K562 (cell line): ENCODE results near the gene GJD2. TPM values are rescaled to one million over a fixed set of nuclear protein-coding genes. Genes with fewer than 3 reads are reported as not detected.

ENCODE experiments used
- ATAC-seq: fragments of 200-7000 bp; cut with Tn5 transposase; 3 replicates; pipeline ENCODE4 v1.9.1; 2020; ENCODE audit warnings: moderate library complexity
- BruUV-seq: library from RNA; stranded (reverse); fragments of 400-500 nt; replicated peaks from 2 replicates; lab custom pipeline; 2021; lab: Mats Ljungman, UMichigan
- CTCF ChIA-PET: fragments of 300-600 bp; formaldehyde crosslinking; extraction: SDS; loops from one replicate; lab custom pipeline; 2021; ENCODE audit warnings: low intra/inter-chr PET ratio; lab: Yijun Ruan, JAX
- POLR2A ChIA-PET: fragments of 300-600, 350-650 bp; sonication (Branson Sonifier 250); formaldehyde crosslinking; extraction: SDS; loops from one replicate; lab custom pipeline; 2021; ENCODE audit warnings: antibody characterized with exemption, inconsistent platforms; lab: Yijun Ruan, JAX
- DNase-seq, 4 experiments: peaks; one replicate each; pipeline versions ENCODE4 v3.0.0 to v3.0.0-alpha.2; 2011 to 2018; ENCODE audit warnings: low spot score in 3 of 4, mixed read lengths in 3 of 4; ENCODE audit errors: extremely low read depth in 1 of 4
- FAIRE-seq: peaks from 2 replicates; lab custom pipeline; 2011; peaks lifted over from hg19 to GRCh38; lab: Jason Lieb, UNC
- H2AFZ ChIP-seq: 2 replicates; pipeline ENCODE4 v1.6.0; 2011; ENCODE audit warnings: low read depth, low read length, control low read depth, inconsistent platforms
- H3K27ac ChIP-seq: fragments of 200-600 bp; 3 replicates; pipeline ENCODE4 v1.8.0; 2011; ENCODE audit warnings: low read depth, mild to moderate bottlenecking, control low read depth, inconsistent platforms, low read length, moderate library complexity, mixed read lengths; ENCODE audit errors: extremely low read depth
- H3K27me3 ChIP-seq, 2 experiments: fragments of 300-600 bp in 1 of 2; 2 replicates in 1 of 2; 3 replicates in 1 of 2; pipeline versions ENCODE4 v1.6.0 to v1.8.0; 2011; ENCODE audit warnings: inconsistent platforms in 2 of 2, low read length in 2 of 2, mild to moderate bottlenecking in 1 of 2, mixed read lengths in 1 of 2, moderate library complexity in 1 of 2; ENCODE audit not compliant: control insufficient read depth in 2 of 2, insufficient read depth in 2 of 2
- H3K36me3 ChIP-seq: fragments of 300-600 bp; 3 replicates; pipeline ENCODE4 v1.8.0; 2011; ENCODE audit warnings: mild to moderate bottlenecking, low read length, inconsistent platforms; ENCODE audit not compliant: control insufficient read depth, insufficient read depth
- H3K4me1 ChIP-seq, 2 experiments: fragments of 200-600 bp in 1 of 2; replicated peaks in 1 of 2; 2 replicates in 1 of 2; 3 replicates in 1 of 2; pipeline versions ENCODE4 v1.5.1 to v1.8.0; 2011; ENCODE audit warnings: inconsistent platforms in 2 of 2, low read length in 2 of 2, mild to moderate bottlenecking in 1 of 2, mixed read lengths in 1 of 2, moderate library complexity in 1 of 2; ENCODE audit not compliant: control insufficient read depth in 2 of 2, insufficient read depth in 2 of 2
- H3K4me2 ChIP-seq: 2 replicates; pipeline ENCODE4 v1.6.1; 2011; ENCODE audit warnings: low read length, control low read depth, inconsistent platforms, mixed read lengths; ENCODE audit not compliant: insufficient read depth
- H3K4me3 ChIP-seq: fragments of 200-600 bp; sonication (generic), shearing (Covaris generic); 2 replicates; pipeline ENCODE4 v1.5.1; 2016; ENCODE audit warnings: control low read depth, inconsistent platforms
- H3K79me2 ChIP-seq: fragments of 200-600 bp; 3 replicates; pipeline ENCODE4 v1.8.0; 2011; ENCODE audit warnings: low read length, inconsistent platforms; ENCODE audit not compliant: control insufficient read depth, insufficient read depth
- H3K9ac ChIP-seq, 2 experiments: 2 replicates each; pipeline versions ENCODE4 v1.6.0 to v1.6.1; 2011; ENCODE audit warnings: low read depth in 2 of 2, low read length in 2 of 2, control low read depth in 1 of 2, inconsistent platforms in 1 of 2, mild to moderate bottlenecking in 1 of 2, mixed read lengths in 1 of 2; ENCODE audit not compliant: insufficient read depth in 1 of 2
- H3K9me1 ChIP-seq: one replicate; pipeline ENCODE4 v1.6.0; 2011; ENCODE audit warnings: inconsistent platforms, mild to moderate bottlenecking, low read length, moderate library complexity; ENCODE audit not compliant: control insufficient read depth, insufficient read depth
- H3K9me3 ChIP-seq: replicated peaks from 2 replicates; pipeline ENCODE4 v1.5.1; 2011; ENCODE audit warnings: low read depth, low read length, inconsistent platforms; ENCODE audit not compliant: control insufficient read depth, insufficient read depth
- H4K20me1 ChIP-seq: replicated peaks from 2 replicates; pipeline ENCODE4 v1.6.1; 2011; ENCODE audit warnings: low read length, inconsistent platforms, mixed read lengths; ENCODE audit not compliant: control insufficient read depth, insufficient read depth
- BCL6 ChIP-seq: fragments of 250-450 bp; sonication (Bioruptor Pico); IDR thresholded peaks from 2 replicates; pipeline ENCODE4 v1.4.0; 2020
- CAMTA2 ChIP-seq: fragments of 250-450 bp; sonication (Bioruptor Pico); conservative IDR thresholded peaks from 2 replicates; pipeline ENCODE4 v1.5.1; 2022
- CHD4 ChIP-seq: fragments of 200-600 bp; sonication (generic); IDR thresholded peaks from 3 replicates; pipeline ENCODE4 v1.6.1; 2012; ENCODE audit warnings: low read depth, mild to moderate bottlenecking, mixed read lengths, low read length, inconsistent platforms; ENCODE audit not compliant: insufficient read depth, insufficient replicate concordance, poor library complexity, severe bottlenecking
- FOXM1 ChIP-seq, 2 experiments: fragments of 450-650 bp in 1 of 2; sonication (generic) in 1 of 2; formaldehyde crosslinking in 1 of 2; IDR thresholded peaks; 2 replicates each; pipeline versions ENCODE4 v1.6.1 to v1.9.0; 2017 to 2022; ENCODE audit warnings: low read depth in 2 of 2, mild to moderate bottlenecking in 2 of 2, missing genetic modification reagents in 1 of 2, moderate library complexity in 1 of 2
- JUND ChIP-seq, 2 experiments: IDR thresholded peaks; 2 replicates in 1 of 2; 3 replicates in 1 of 2; pipeline ENCODE4 v1.6.1; 2011; ENCODE audit warnings: borderline replicate concordance in 2 of 2, low read depth in 2 of 2, low read length in 2 of 2, improper control_type of control experiment in 1 of 2, missing biosample characterization in 1 of 2, missing genetic modification characterization in 1 of 2, missing genetic modification reagents in 1 of 2
- MCM2 ChIP-seq: fragments of 450-650 bp; IDR thresholded peaks from 2 replicates; pipeline ENCODE4 v1.6.1; 2017; ENCODE audit warnings: low read depth, mild to moderate bottlenecking
- NFRKB ChIP-seq: fragments of 450-650 bp; IDR thresholded peaks from 2 replicates; pipeline ENCODE4 v1.6.1; 2016; ENCODE audit warnings: low read depth
- NR2C2 ChIP-seq, 2 experiments: fragments of 200-800 bp in 1 of 2; sonication (Bioruptor generic) in 1 of 2; sonication (generic) in 1 of 2; formaldehyde crosslinking in 1 of 2; IDR thresholded peaks; 2 replicates each; pipeline versions ENCODE4 v1.6.1 to v1.8.0; 2016 to 2022; ENCODE audit warnings: mild to moderate bottlenecking in 1 of 2, missing compliant biosample characterization in 1 of 2, missing genetic modification characterization in 1 of 2, missing genetic modification reagents in 1 of 2
- PCBP2 ChIP-seq: fragments of 200-400 bp; formaldehyde crosslinking; IDR thresholded peaks from 2 replicates; pipeline ENCODE4 v1.6.1; 2018; ENCODE audit warnings: low read length, low read depth, mild to moderate bottlenecking, moderate library complexity; ENCODE audit not compliant: poor library complexity, severe bottlenecking
- RBM22 ChIP-seq: fragments of 200-400 bp; formaldehyde crosslinking; IDR thresholded peaks from 2 replicates; pipeline ENCODE4 v1.6.1; 2018; ENCODE audit warnings: low read length, low read depth; ENCODE audit not compliant: poor library complexity, severe bottlenecking
- RCOR1 ChIP-seq, 2 experiments: IDR thresholded peaks; 2 replicates each; pipeline ENCODE4 v1.6.1; 2012; ENCODE audit warnings: low read depth in 2 of 2, low read length in 2 of 2, borderline replicate concordance in 1 of 2, improper control_type of control experiment in 1 of 2
- ZC3H11A ChIP-seq: IDR thresholded peaks from 2 replicates; pipeline ENCODE4 v1.6.1; 2012; ENCODE audit warnings: low read depth, low read length, improper control_type of control experiment
- ZNF830 ChIP-seq: fragments of 250-450 bp; sonication (Bioruptor Pico); IDR thresholded peaks from 2 replicates; pipeline ENCODE4 v1.5.0; 2021; ENCODE audit warnings: mild to moderate bottlenecking
- WGBS: fragments of 100-300 bp; shearing (Covaris generic); methylation state at CpG from one replicate; pipeline ENCODE4 v1.1.6; 2016; ENCODE audit warnings: low coverage, mixed read lengths; ENCODE audit not compliant: insufficient coverage; ENCODE audit errors: missing lambda C conversion rate; 5-methylcytosine and 5-hydroxymethylcytosine counted together
- in situ Hi-C: fragments of 300-500 bp; cut with MboI; formaldehyde crosslinking; loops from 4 replicates; pipeline ENCODE4 v1.15.0; 2018; ENCODE audit warnings: inconsistent platforms, mixed read lengths
- intact Hi-C: fragments of 100-400 bp; cut with micrococcal nuclease; formaldehyde crosslinking; loops from 2 replicates; pipeline ENCODE4 v1.14.2; 2022
- polyA plus RNA-seq, 8 experiments: library from polyadenylated mRNA; depleted of rRNA in 4 of 8; stranded (reverse) in 5 of 8; unstranded in 3 of 8; fragments of >200 nt; fragmentation: Nextera tagmentation in 2 of 8; fragmentation: Illumina TruSeq in 1 of 8; extraction: Ambion mirVana in 2 of 8; extraction: Trizol in 1 of 8; gene quantifications; 2 replicates each; pipeline versions ENCODE4 v1.2.1 to v1.2.3, GENCODE V29; 2011 to 2014; ENCODE audit warnings: inconsistent platforms in 1 of 8, missing spikeins in 1 of 8
- total RNA-seq, 7 experiments: library from RNA; depleted of rRNA in 6 of 7; stranded (reverse); fragments of >200 nt in 6 of 7; fragmentation: Illumina TruSeq in 2 of 7; extraction: Trizol in 2 of 7; gene quantifications; 2 replicates each; pipeline versions ENCODE4 v1.2.1 to v1.2.3, GENCODE V29; 2011 to 2021; ENCODE audit warnings: low replicate concordance in 1 of 7
- TF ChIP-seq, protein P1 (sequence below): IDR thresholded peaks from 3 replicates; pipeline ENCODE4 v1.6.1; 2011; ENCODE audit warnings: borderline replicate concordance, mild to moderate bottlenecking; ENCODE audit not compliant: insufficient read length, insufficient read depth

GJD2 gene
- total and polyA plus RNA-seq, 9 of the 15 experiments (the other 6 are each of a cell fraction or from before 2014, with no cell fraction given): not detected

- BruUV-seq: no TSS peak
- ChIA-PET CTCF (no interaction called here), POLR2A (interaction anchor here (0.7 kb wide), 1 partner anchor 204 kb away, joined by 3 read pairs; no protein-coding TSS in a partner anchor)
- Histone ChIP-seq H3K9ac (no peak overlapping the region), H3K27ac (no peak overlapping the region), H3K4me1 (peaks cover 0 to 4% of the 10 kb centered on the region in 2 experiments; a peak in 2 of 5 replicates), H3K27me3 (no peaks in the 10 kb centered on the region), H3K9me1 (no peaks in the 10 kb centered on the region), H3K4me3 (no peak overlapping the region), H2AFZ (no peak overlapping the region), H3K79me2 (no peaks in the 10 kb centered on the region), H4K20me1 (no peaks in the 10 kb centered on the region), H3K4me2 (no peak overlapping the region), H3K9me3 (no peaks in the 10 kb centered on the region), H3K36me3 (no peaks in the 10 kb centered on the region)
- 51% methylated on average over 2 of the region's 2 CpGs for WGBS
- intact Hi-C loops: no loop called here
- DNase-seq: no peak
- no peak for ATAC-seq
- no peak for FAIRE-seq
- TF ChIP-seq MCM2 (no peak), NFRKB (no peak), BCL6 (CRISPR knock-in tag) (no peak), PCBP2 (no peak)
- in situ Hi-C loops: no loop called here
These were observed 29.2 kb downstream of the GJD2 start for GRCh38 chr15:34725556-34725955.

- Histone ChIP-seq H3K9ac (no peak overlapping the region), H3K27me3 (no peaks in the 10 kb centered on the region), H3K9me1 (no peaks in the 10 kb centered on the region), H4K20me1 (no peaks in the 10 kb centered on the region), H2AFZ (no peak overlapping the region), H3K9me3 (no peaks in the 10 kb centered on the region), H3K4me3 (no peak overlapping the region), H3K4me2 (no peak overlapping the region), H3K27ac (no peak overlapping the region), H3K36me3 (no peaks in the 10 kb centered on the region), H3K4me1 (peaks cover 0 to 4% of the 10 kb centered on the region in 2 experiments; a peak in 2 of 5 replicates), H3K79me2 (no peaks in the 10 kb centered on the region)
- in situ Hi-C loops (no loop called here), intact Hi-C loops (no loop called here)
- ChIA-PET POLR2A (interaction anchor here (1.0 kb wide), 1 partner anchor 11 kb away, joined by 3 read pairs; no protein-coding TSS in a partner anchor), CTCF (no interaction called here)
- DNase-seq (no peak), FAIRE-seq (no peak), ATAC-seq (no peak)
- WGBS: 8% methylated on average over 1 of the region's 1 CpG
- no TSS peak for BruUV-seq
- TF ChIP-seq NR2C2 (CRISPR knock-in tag; IDR thresholded peaks at IDR 0.05): no peak
- no peak for TF ChIP-seq NR2C2 (tag; IDR thresholded peaks at IDR 0.05)
- TF ChIP-seq, protein P1, sequence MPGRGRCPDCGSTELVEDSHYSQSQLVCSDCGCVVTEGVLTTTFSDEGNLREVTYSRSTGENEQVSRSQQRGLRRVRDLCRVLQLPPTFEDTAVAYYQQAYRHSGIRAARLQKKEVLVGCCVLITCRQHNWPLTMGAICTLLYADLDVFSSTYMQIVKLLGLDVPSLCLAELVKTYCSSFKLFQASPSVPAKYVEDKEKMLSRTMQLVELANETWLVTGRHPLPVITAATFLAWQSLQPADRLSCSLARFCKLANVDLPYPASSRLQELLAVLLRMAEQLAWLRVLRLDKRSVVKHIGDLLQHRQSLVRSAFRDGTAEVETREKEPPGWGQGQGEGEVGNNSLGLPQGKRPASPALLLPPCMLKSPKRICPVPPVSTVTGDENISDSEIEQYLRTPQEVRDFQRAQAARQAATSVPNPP: no peak
- no peak for TF ChIP-seq ZNF830 (CRISPR knock-in tag)
- no peak for TF ChIP-seq CHD4
- no peak for TF ChIP-seq CAMTA2
- no peak for TF ChIP-seq RCOR1 (IDR thresholded peaks at IDR 0.05; ENCODE audit: borderline replicate concordance in 1 of 2, low read depth in 2 of 2, low read length in 2 of 2)
- no peak for TF ChIP-seq JUND (IDR thresholded peaks at IDR 0.05; ENCODE audit: borderline replicate concordance, low read depth, low read length)
- TF ChIP-seq JUND (tag; IDR thresholded peaks at IDR 0.05; ENCODE audit: borderline replicate concordance, low read depth, low read length): no peak
- TF ChIP-seq FOXM1 (IDR thresholded peaks at IDR 0.05; ENCODE audit: low read depth): no peak
- TF ChIP-seq FOXM1 (CRISPR knock-in tag; IDR thresholded peaks at IDR 0.05; ENCODE audit: low read depth): no peak
- TF ChIP-seq ZC3H11A: no peak
- TF ChIP-seq RBM22: no peak
These were observed 30.3 kb downstream of the GJD2 start for GRCh38 chr15:34724481-34724880.
